Measurements from ENCODE around the gene EXOSC2.

The EXOSC2 gene

GRCh38 chr9:130698514-130698913 is 4.9 kb downstream of the EXOSC2 start:
- no peak for DNase-seq (ENCODE audit: low read depth)

GRCh38 chr9:130699047-130699446 is 5.5 kb downstream of the EXOSC2 start:
- DNase-seq (ENCODE audit: low read depth): no peak

- DNase-seq (ENCODE audit: low read depth): no peak
Measured at GRCh38 chr9:130701059-130702022, 7.8 kb downstream of the EXOSC2 start.

- no peak for DNase-seq (ENCODE audit: low read depth)
Measured at GRCh38 chr9:130703501-130703900, 9.9 kb downstream of the EXOSC2 start.

- no peak for DNase-seq (ENCODE audit: low read depth)
Measured at GRCh38 chr9:130707225-130707976, 13.8 kb downstream of the EXOSC2 start.

GRCh38 chr9:130710822-130711352 is 17.3 kb downstream of the EXOSC2 start:
- DNase-seq (ENCODE audit: low read depth): no peak

- DNase-seq (ENCODE audit: low read depth): no peak
Measured at GRCh38 chr9:130711469-130711868, 17.9 kb downstream of the EXOSC2 start.

GRCh38 chr9:130712564-130713285 is 19.1 kb downstream of the EXOSC2 start:
- DNase-seq (ENCODE audit: low read depth): peak; percentile 91

- no peak for DNase-seq (ENCODE audit: low read depth)
Measured at GRCh38 chr9:130713286-130713960, 19.8 kb downstream of the EXOSC2 start.

- no peak for DNase-seq (ENCODE audit: low read depth)
Measured at GRCh38 chr9:130714586-130715110, 21.1 kb downstream of the EXOSC2 start.

GRCh38 chr9:130715270-130715669 is 21.7 kb downstream of the EXOSC2 start:
- DNase-seq (ENCODE audit: low read depth): no peak

- DNase-seq (ENCODE audit: low read depth): no peak
Measured at GRCh38 chr9:130718562-130718961, 25.0 kb downstream of the EXOSC2 start.

GRCh38 chr9:130720762-130721161 is 27.2 kb downstream of the EXOSC2 start:
- DNase-seq (ENCODE audit: low read depth): no peak

GRCh38 chr9:130728721-130729120 is 35.1 kb downstream of the EXOSC2 start:
- DNase-seq (ENCODE audit: low read depth): no peak

- DNase-seq (ENCODE audit: low read depth): no peak
Measured at GRCh38 chr9:130729145-130729544, 35.6 kb downstream of the EXOSC2 start.

GRCh38 chr9:130731355-130731754 is 37.8 kb downstream of the EXOSC2 start:
- DNase-seq (ENCODE audit: low read depth): no peak

- no peak for DNase-seq (ENCODE audit: low read depth)
Measured at GRCh38 chr9:130732136-130732535, 38.6 kb downstream of the EXOSC2 start.

- DNase-seq (ENCODE audit: low read depth): no peak
Measured at GRCh38 chr9:130732793-130733221, 39.2 kb downstream of the EXOSC2 start.

GRCh38 chr9:130735566-130735965 is 42.0 kb downstream of the EXOSC2 start:
- DNase-seq (ENCODE audit: low read depth): no peak

- DNase-seq (ENCODE audit: low read depth): no peak
Measured at GRCh38 chr9:130736834-130737233, 43.3 kb downstream of the EXOSC2 start.

- DNase-seq (ENCODE audit: low read depth): no peak
Measured at GRCh38 chr9:130738281-130738680, 44.7 kb downstream of the EXOSC2 start.
